PFSK-1 (cell line): ENCODE results near the gene TCP11L2.

Experiments
- FOXP2 ChIP-seq: optimal IDR thresholded peaks from 2 replicates; pipeline ENCODE3; 2011; ENCODE audit warnings: borderline replicate concordance, control low read depth, inconsistent platforms; ENCODE audit not compliant: insufficient read depth; ENCODE audit errors: extremely low read length, extremely low read depth
- POLR2AphosphoS5 ChIP-seq: IDR thresholded peaks from 2 replicates; pipeline ENCODE4 v1.6.1; 2012; ENCODE audit warnings: low read depth, mild to moderate bottlenecking, control low read depth, low read length, moderate library complexity
- SIN3A ChIP-seq: IDR thresholded peaks from 2 replicates; pipeline ENCODE4 v1.6.1; 2012; ENCODE audit warnings: mild to moderate bottlenecking, low read length, moderate library complexity, borderline replicate concordance; ENCODE audit not compliant: insufficient read depth

GRCh38 chr12:106276032-106276740 lies 26.3 kb upstream of the TCP11L2 start:
- no peak for TF ChIP-seq SIN3A
- no peak for TF ChIP-seq POLR2AphosphoS5
- no peak for TF ChIP-seq FOXP2
